NOMO-1 treated with DMSO at 0.1 percent for 48 hours (cell line): ENCODE results near the gene WDFY2.
"Not testable (repeated sequence)": the region's sequence is repeated elsewhere in the genome, so short reads cannot be mapped to it uniquely, and the experiment has no call there.

Experiments
- DNase-seq: peaks from one replicate; lab custom pipeline; 2025; ENCODE audit not compliant: unreplicated experiment; lab: John Stamatoyannopoulos, UW

Gene WDFY2

GRCh38 chr13:51583875-51584730 is at the start of gene WDFY2:
Gene WDFY2, plus strand, starts transcription at chr13:51584462. Its CDS starts 226 bp downstream, at chr13:51584688.
- DNase-seq, result peak; percentile 99

- no peak for DNase-seq
Measured at GRCh38 chr13:51538591-51539179, 45.6 kb upstream of the WDFY2 start.

GRCh38 chr13:51539887-51540286 is 44.4 kb upstream of the WDFY2 start:
- DNase-seq, result no peak

- no peak for DNase-seq
Measured at GRCh38 chr13:51541037-51541436, 43.2 kb upstream of the WDFY2 start.

- DNase-seq, result no peak
Measured at GRCh38 chr13:51541809-51542258, 42.4 kb upstream of the WDFY2 start.

- DNase-seq, result no peak
Measured at GRCh38 chr13:51542346-51543242, 41.7 kb upstream of the WDFY2 start.

GRCh38 chr13:51545446-51545845 is 38.8 kb upstream of the WDFY2 start:
- DNase-seq, result not testable (repeated sequence)

- DNase-seq, result no peak
Measured at GRCh38 chr13:51547425-51548176, 36.7 kb upstream of the WDFY2 start.

- peak; percentile 80 for DNase-seq
Measured at GRCh38 chr13:51549050-51549449, 35.2 kb upstream of the WDFY2 start.

- DNase-seq, result no peak
Measured at GRCh38 chr13:51549593-51549992, 34.7 kb upstream of the WDFY2 start.

GRCh38 chr13:51550151-51550550 is 34.1 kb upstream of the WDFY2 start:
- peak; percentile 62 for DNase-seq

- DNase-seq, result no peak
Measured at GRCh38 chr13:51551416-51551815, 32.8 kb upstream of the WDFY2 start.

- peak; percentile 38 for DNase-seq
Measured at GRCh38 chr13:51552027-51552426, 32.2 kb upstream of the WDFY2 start.

GRCh38 chr13:51553531-51553930 is 30.7 kb upstream of the WDFY2 start:
- peak; percentile 45 for DNase-seq

- no peak for DNase-seq
Measured at GRCh38 chr13:51556740-51557139, 27.5 kb upstream of the WDFY2 start.

- no peak for DNase-seq
Measured at GRCh38 chr13:51557438-51557837, 26.8 kb upstream of the WDFY2 start.

GRCh38 chr13:51557875-51558612 is 26.2 kb upstream of the WDFY2 start:
- peak; percentile 36 for DNase-seq

- peak; percentile 92 for DNase-seq
Measured at GRCh38 chr13:51559946-51560735, 24.1 kb upstream of the WDFY2 start.

GRCh38 chr13:51562011-51562671 is 22.1 kb upstream of the WDFY2 start:
- peak; percentile 74 for DNase-seq
